ENCODE measurements around the gene N4BP2. TPM values are rescaled to one million over a fixed set of nuclear protein-coding genes. Genes with fewer than 3 reads are reported as not detected.
A peak's percentile ranks its signal among the peaks of the same experiment; 100 is the strongest.

N4BP2 gene
- total RNA-seq, 2 experiments from 2014 or later: 16.2 to 23.2 TPM

- POLR2A ChIA-PET: interaction anchor here (0.7 kb wide), 1 partner anchor 173 kb away, joined by 3 read pairs; no protein-coding TSS in a partner anchor
- H3K4me1 Mint-ChIP-seq: peaks cover 13% of the 10 kb centered on the region
- no peaks in the 10 kb centered on the region for H3K9me3 Mint-ChIP-seq (ENCODE audit: low read depth)
- H3K36me3 Mint-ChIP-seq (ENCODE audit: low read depth): no peaks in the 10 kb centered on the region
- no peak for ATAC-seq
- no peak for DNase-seq
- H3K4me3 Mint-ChIP-seq: no peak overlapping the region
- H3K27me3 Mint-ChIP-seq: no peaks in the 10 kb centered on the region
- H3K27ac Mint-ChIP-seq: no peak overlapping the region
- CTCF ChIA-PET: interaction anchor here (1.7 kb wide), 1 partner anchor 34 kb away, joined by 4 read pairs; no protein-coding TSS in a partner anchor
- intact Hi-C loops (cut with DNase I, micrococcal nuclease): loop anchor here in 1 of 2 experiments (10.0 kb wide), 1 partner anchor 698 kb away; no protein-coding TSS in a partner anchor
Measured at GRCh38 chr4:40053161-40053560, 3.5 kb upstream of the N4BP2 start.

DNA sequence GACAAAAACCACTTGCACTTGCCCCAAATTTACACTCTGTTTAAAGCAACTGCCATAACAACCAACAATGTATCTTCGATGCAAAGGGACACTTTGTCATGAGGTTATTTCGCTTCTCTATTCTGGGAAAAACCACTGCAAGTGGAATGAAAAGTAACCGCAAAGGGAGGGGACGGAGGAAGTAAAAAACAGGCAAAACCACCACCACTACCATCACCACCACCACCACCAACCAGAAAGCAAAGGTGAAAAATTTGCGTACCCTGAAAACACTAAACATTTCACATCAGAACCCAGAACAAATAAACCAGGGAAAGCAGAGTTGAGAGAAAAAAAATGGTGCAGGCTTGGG, 1.2 kb upstream of the N4BP2 start:
- peak overlapping the region; percentile 92 for H3K4me3 Mint-ChIP-seq
- ATAC-seq (peak; percentile 4), DNase-seq (peak; percentile 70)
- H3K27me3 Mint-ChIP-seq: no peaks in the 10 kb centered on the region
- ChIA-PET POLR2A (interaction anchor here (0.9 to 1.6 kb wide), 4 partner anchors 78 to 261 kb away, joined by 4 to 9 read pairs (median 5); partner anchors contain the start of gene PDS5A), CTCF (interaction anchor here (0.6 to 1.6 kb wide), 10 partner anchors 77 to 833 kb away, joined by 3 to 16 read pairs (median 4); no protein-coding TSS in a partner anchor)
- H3K27ac Mint-ChIP-seq: peak overlapping the region; percentile 97
- peaks cover 30% of the 10 kb centered on the region for H3K4me1 Mint-ChIP-seq
- intact Hi-C loops (cut with DNase I, micrococcal nuclease): loop anchor here (1.0 to 10.0 kb wide), 9 partner anchors 9 to 787 kb away; no protein-coding TSS in a partner anchor
- H3K36me3 Mint-ChIP-seq (ENCODE audit: low read depth): peaks cover 5% of the 10 kb centered on the region
- no peaks in the 10 kb centered on the region for H3K9me3 Mint-ChIP-seq (ENCODE audit: low read depth)

GRCh38 chr4:40055863-40056715, 561 bp upstream of the N4BP2 start:
- H3K27ac Mint-ChIP-seq: peak overlapping the region; percentile 97
- H3K9me3 Mint-ChIP-seq (ENCODE audit: low read depth): no peaks in the 10 kb centered on the region
- intact Hi-C loops (cut with DNase I, micrococcal nuclease): loop anchor here (1.0 to 10.0 kb wide), 24 partner anchors 10 to 873 kb away; partner anchors contain the start of genes PDS5A (in 2 of the 2), LIAS (in 1 of the 2), RPL9 (in 1 of the 2) and UBE2K (in 1 of the 2)
- H3K27me3 Mint-ChIP-seq: no peaks in the 10 kb centered on the region
- CTCF ChIA-PET: interaction anchor here (0.6 to 1.6 kb wide), 16 partner anchors 78 to 832 kb away, joined by 3 to 16 read pairs (median 4); no protein-coding TSS in a partner anchor
- peak; percentile 66 for DNase-seq
- H3K36me3 Mint-ChIP-seq (ENCODE audit: low read depth): peaks cover 7% of the 10 kb centered on the region
- ATAC-seq: peak; percentile 5
- H3K4me3 Mint-ChIP-seq: peak overlapping the region; percentile 92
- peaks cover 30% of the 10 kb centered on the region for H3K4me1 Mint-ChIP-seq
- POLR2A ChIA-PET: interaction anchor here (0.6 to 1.6 kb wide), 7 partner anchors 78 to 556 kb away, joined by 3 to 9 read pairs (median 5); partner anchors contain the start of gene PDS5A

GRCh38 chr4:40057586-40058091, 989 bp downstream of the N4BP2 start:
- peak; percentile 82 for DNase-seq
- Mint-ChIP-seq H3K27me3 (no peaks in the 10 kb centered on the region), H3K27ac (peak overlapping the region; percentile 100), H3K4me1 (peaks cover 32% of the 10 kb centered on the region), H3K36me3 (ENCODE audit: low read depth) (peaks cover 12% of the 10 kb centered on the region), H3K9me3 (ENCODE audit: low read depth) (no peaks in the 10 kb centered on the region), H3K4me3 (peak overlapping the region; percentile 92)
- POLR2A ChIA-PET: interaction anchor here (0.6 to 1.0 kb wide), 9 partner anchors 11 to 268 kb away, joined by 3 to 10 read pairs (median 4); no protein-coding TSS in a partner anchor
- intact Hi-C loops (cut with DNase I, micrococcal nuclease): loop anchor here (1.0 to 10.0 kb wide), 20 partner anchors 65 to 875 kb away; partner anchors contain the start of genes UBE2K (in 2 of the 2), LIAS (in 1 of the 2), PDS5A (in 1 of the 2) and RPL9 (in 1 of the 2)
- CTCF ChIA-PET: interaction anchor here (0.6 to 2.1 kb wide), 10 partner anchors 10 to 268 kb away, joined by 3 to 13 read pairs (median 3); no protein-coding TSS in a partner anchor
- peak; percentile 84 for ATAC-seq

DNA sequence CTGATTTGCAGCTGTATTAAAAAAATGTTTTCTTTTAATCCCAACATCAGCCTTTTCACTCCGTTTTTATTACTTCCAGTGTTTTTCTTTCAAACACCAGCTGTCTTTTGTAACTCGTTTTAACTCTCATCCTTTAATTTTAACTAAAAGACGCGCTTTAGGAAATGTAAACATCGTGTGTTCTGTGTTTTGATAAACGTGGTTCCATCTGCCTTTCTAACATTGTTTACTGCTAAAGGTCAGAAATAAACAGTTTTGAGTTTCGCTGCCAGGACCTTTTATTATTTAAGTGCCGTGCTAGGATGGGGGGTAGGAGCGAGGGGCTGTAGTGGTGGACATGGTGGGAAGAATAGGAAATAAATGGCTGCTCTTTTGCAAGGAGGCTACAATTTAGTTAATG, 1.5 kb downstream of the N4BP2 start:
- peak overlapping the region; percentile 92 for H3K4me3 Mint-ChIP-seq
- H3K27ac Mint-ChIP-seq: peak overlapping the region; percentile 100
- ChIA-PET POLR2A (interaction anchor here (0.6 to 1.0 kb wide), 10 partner anchors 12 to 674 kb away, joined by 3 to 10 read pairs (median 4); no protein-coding TSS in a partner anchor), CTCF (interaction anchor here (0.6 to 2.1 kb wide), 10 partner anchors 9 to 267 kb away, joined by 3 to 13 read pairs (median 3); no protein-coding TSS in a partner anchor)
- H3K9me3 Mint-ChIP-seq (ENCODE audit: low read depth): no peaks in the 10 kb centered on the region
- ATAC-seq (no peak), DNase-seq (no peak)
- peaks cover 32% of the 10 kb centered on the region for H3K4me1 Mint-ChIP-seq
- H3K27me3 Mint-ChIP-seq: no peaks in the 10 kb centered on the region
- intact Hi-C loops (cut with DNase I, micrococcal nuclease): loop anchor here (5.0 to 10.0 kb wide), 7 partner anchors 64 to 784 kb away; no protein-coding TSS in a partner anchor
- H3K36me3 Mint-ChIP-seq (ENCODE audit: low read depth): peaks cover 15% of the 10 kb centered on the region

DNA sequence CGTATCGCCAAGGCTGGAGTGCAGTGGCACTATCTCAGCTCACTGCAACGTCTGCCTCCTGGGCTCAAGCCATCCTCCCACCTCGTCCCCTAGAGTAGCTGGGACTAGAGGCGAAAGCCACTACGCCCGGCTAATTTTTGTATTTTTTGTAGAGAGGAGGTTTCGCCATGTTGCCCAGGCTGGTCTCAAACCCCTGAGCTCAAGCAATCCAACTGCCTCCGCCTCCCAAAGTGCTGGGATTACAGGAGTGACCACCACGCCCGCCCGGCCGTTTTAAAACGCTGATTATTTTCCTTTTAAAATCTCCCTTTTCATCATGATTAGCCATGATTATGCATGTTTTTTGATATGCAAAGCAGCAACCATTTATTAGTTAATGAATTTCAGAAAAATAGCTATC, 2.2 kb downstream of the N4BP2 start:
- ChIA-PET CTCF (interaction anchor here (1.3 to 2.1 kb wide), 4 partner anchors 8 to 267 kb away, joined by 3 to 13 read pairs (median 7); no protein-coding TSS in a partner anchor), POLR2A (interaction anchor here (0.7 kb wide), 1 partner anchor 673 kb away, joined by 6 read pairs; no protein-coding TSS in a partner anchor)
- ATAC-seq (no peak), DNase-seq (no peak)
- Mint-ChIP-seq H3K27me3 (no peaks in the 10 kb centered on the region), H3K4me1 (peaks cover 32% of the 10 kb centered on the region), H3K4me3 (peak overlapping the region; percentile 32), H3K27ac (no peak overlapping the region), H3K9me3 (ENCODE audit: low read depth) (no peaks in the 10 kb centered on the region), H3K36me3 (ENCODE audit: low read depth) (peaks cover 18% of the 10 kb centered on the region)
- intact Hi-C loops (cut with DNase I, micrococcal nuclease): loop anchor here (5.0 to 10.0 kb wide), 7 partner anchors 63 to 783 kb away; no protein-coding TSS in a partner anchor

- Mint-ChIP-seq H3K27me3 (no peaks in the 10 kb centered on the region), H3K4me3 (peak overlapping the region; percentile 32), H3K9me3 (ENCODE audit: low read depth) (no peaks in the 10 kb centered on the region), H3K4me1 (peaks cover 32% of the 10 kb centered on the region), H3K36me3 (ENCODE audit: low read depth) (peaks cover 23% of the 10 kb centered on the region), H3K27ac (no peak overlapping the region)
- CTCF ChIA-PET: interaction anchor here (1.6 to 2.1 kb wide), 2 partner anchors 258 to 266 kb away, joined by 3 to 13 read pairs; no protein-coding TSS in a partner anchor
- POLR2A ChIA-PET: no interaction called here
- ATAC-seq (no peak), DNase-seq (no peak)
- intact Hi-C loops (cut with DNase I, micrococcal nuclease): loop anchor here (5.0 to 10.0 kb wide), 7 partner anchors 63 to 783 kb away; no protein-coding TSS in a partner anchor
Measured at GRCh38 chr4:40059362-40059761, 2.7 kb downstream of the N4BP2 start.

DNA sequence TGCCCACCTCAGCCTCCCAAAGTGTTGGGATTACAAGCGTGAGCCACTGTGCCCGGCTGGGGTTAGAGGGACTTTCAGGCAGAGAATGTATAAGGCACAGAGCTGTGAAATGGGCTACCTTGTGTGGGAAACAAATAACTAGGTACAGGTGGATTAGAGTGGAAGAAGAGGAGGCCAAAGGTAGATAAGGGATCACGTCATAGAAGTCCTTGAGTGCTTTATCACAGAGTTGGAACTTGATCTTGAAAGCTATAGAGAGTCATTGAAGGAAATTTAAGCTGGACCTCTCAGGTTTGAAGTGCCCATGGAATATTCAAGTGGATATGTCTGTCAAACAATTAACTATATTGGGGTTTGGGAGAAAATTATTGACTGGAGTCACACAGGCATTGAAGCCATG, 8.4 kb downstream of the N4BP2 start:
- H3K36me3 Mint-ChIP-seq (ENCODE audit: low read depth): peaks cover 37% of the 10 kb centered on the region
- peak overlapping the region; percentile 16 for H3K27ac Mint-ChIP-seq
- peaks cover 36% of the 10 kb centered on the region for H3K4me1 Mint-ChIP-seq
- DNase-seq (no peak), ATAC-seq (no peak)
- H3K4me3 Mint-ChIP-seq: no peak overlapping the region
- intact Hi-C loops (cut with DNase I, micrococcal nuclease): no loop called here
- no peaks in the 10 kb centered on the region for H3K27me3 Mint-ChIP-seq
- H3K9me3 Mint-ChIP-seq (ENCODE audit: low read depth): no peaks in the 10 kb centered on the region
- ChIA-PET CTCF (no interaction called here), POLR2A (no interaction called here)

GRCh38 chr4:40066651-40067050, 10.0 kb downstream of the N4BP2 start:
- intact Hi-C loops (cut with DNase I, micrococcal nuclease): no loop called here
- no peaks in the 10 kb centered on the region for H3K27me3 Mint-ChIP-seq
- H3K9me3 Mint-ChIP-seq (ENCODE audit: low read depth): no peaks in the 10 kb centered on the region
- DNase-seq (no peak), ATAC-seq (peak; percentile 55)
- H3K4me3 Mint-ChIP-seq: no peak overlapping the region
- ChIA-PET POLR2A (no interaction called here), CTCF (interaction anchor here (0.6 to 1.7 kb wide), 3 partner anchors 8 to 120 kb away, joined by 3 to 6 read pairs (median 3); no protein-coding TSS in a partner anchor)
- H3K27ac Mint-ChIP-seq: no peak overlapping the region
- H3K36me3 Mint-ChIP-seq (ENCODE audit: low read depth): peaks cover 33% of the 10 kb centered on the region
- peaks cover 44% of the 10 kb centered on the region for H3K4me1 Mint-ChIP-seq

GRCh38 chr4:40070387-40070786, 13.7 kb downstream of the N4BP2 start:
- Mint-ChIP-seq H3K27me3 (no peaks in the 10 kb centered on the region), H3K4me3 (no peak overlapping the region), H3K36me3 (ENCODE audit: low read depth) (peaks cover 22% of the 10 kb centered on the region), H3K4me1 (peaks cover 37% of the 10 kb centered on the region), H3K9me3 (ENCODE audit: low read depth) (no peaks in the 10 kb centered on the region), H3K27ac (no peak overlapping the region)
- intact Hi-C loops (cut with DNase I, micrococcal nuclease): no loop called here
- CTCF ChIA-PET: no interaction called here
- ATAC-seq: no peak
- no peak for DNase-seq
- POLR2A ChIA-PET: no interaction called here

- H3K36me3 Mint-ChIP-seq (ENCODE audit: low read depth): peaks cover 5% of the 10 kb centered on the region
- POLR2A ChIA-PET: no interaction called here
- H3K4me1 Mint-ChIP-seq: peaks cover 4% of the 10 kb centered on the region
- H3K27me3 Mint-ChIP-seq: no peaks in the 10 kb centered on the region
- H3K4me3 Mint-ChIP-seq: no peak overlapping the region
- DNase-seq (no peak), ATAC-seq (no peak)
- CTCF ChIA-PET: interaction anchor here (1.0 to 1.3 kb wide), 2 partner anchors 11 to 40 kb away, joined by 3 read pairs; no protein-coding TSS in a partner anchor
- no peaks in the 10 kb centered on the region for H3K9me3 Mint-ChIP-seq (ENCODE audit: low read depth)
- intact Hi-C loops (cut with DNase I, micrococcal nuclease): no loop called here
- no peak overlapping the region for H3K27ac Mint-ChIP-seq
Measured at GRCh38 chr4:40086421-40086820, 29.8 kb downstream of the N4BP2 start.
